ENCODE data around the gene RTRAF. TPM values are rescaled to one million over a fixed set of nuclear protein-coding genes. Genes with fewer than 3 reads are reported as not detected.

RTRAF gene
- polyA plus RNA-seq, 1 of the 3 experiments (the other 2 are of a cell fraction), result 43.6 TPM

GRCh38 chr14:51967521-51967920, 21.8 kb upstream of the RTRAF start (continued):
- no peak for TF ChIP-seq ZBTB33 (IDR thresholded peaks at IDR 0.05; ENCODE audit: borderline replicate concordance, low read depth)

GRCh38 chr14:51969852-51970540, 19.4 kb upstream of the RTRAF start:
- TF ChIP-seq POLR2AphosphoS5 (IDR thresholded peaks at IDR 0.05; ENCODE audit: low read depth, low read length) (no peak), SIN3A (IDR thresholded peaks at IDR 0.05; ENCODE audit: borderline replicate concordance, low read depth, low read length) (no peak)
- no peaks in the 10 kb centered on the region for H3F3A ChIP-seq (replicated peaks; ENCODE audit: insufficient read depth)
- no peak overlapping the region for H3K4me3 ChIP-seq (ENCODE audit: low read depth in 2 of 2, low read length in 1 of 2)
- no peak overlapping the region for H2AFZ ChIP-seq (ENCODE audit: low read depth)
- no peaks in the 10 kb centered on the region for H3K79me2 ChIP-seq (ENCODE audit: insufficient read depth)
- H3K4me2 ChIP-seq, result no peak overlapping the region
- no peaks in the 10 kb centered on the region for H4K20me1 ChIP-seq (ENCODE audit: insufficient read depth)
- H3K9me2 ChIP-seq, result no peaks in the 10 kb centered on the region
- H3K9ac ChIP-seq, result no peak overlapping the region
- H3K36me3 ChIP-seq (replicated peaks in 1 of 2; ENCODE audit: control insufficient read depth in 1 of 2, insufficient read depth in 2 of 2, low read length in 1 of 2), result no peaks in the 10 kb centered on the region
- no peaks in the 10 kb centered on the region for H3K27me3 ChIP-seq (ENCODE audit: insufficient read depth)
- CTCF ChIA-PET, result interaction anchor here (0.5 to 1.3 kb wide), 4 partner anchors 9 to 1092 kb away, joined by 3 to 7 read pairs (median 3); no protein-coding TSS in a partner anchor
- H3K9me3 ChIP-seq, result no peaks in the 10 kb centered on the region
- H3K4me1 ChIP-seq (ENCODE audit: control insufficient read depth in 1 of 2, insufficient read depth in 2 of 2, low read depth in 1 of 2, low read length in 1 of 2), result peaks cover 0 to 3% of the 10 kb centered on the region in 2 experiments; a peak in 1 of 4 replicates
- H3K27ac ChIP-seq (ENCODE audit: low read depth in 2 of 2, low read length in 1 of 2), result no peak overlapping the region
- POLR2A ChIA-PET, result no interaction called here
- DNase-seq, result no peak
- 60% methylated on average over 5 of the region's 6 CpGs for WGBS (ENCODE audit: low lambda C conversion rate)

- WGBS (ENCODE audit: low lambda C conversion rate), result 86% methylated on average over 7 of the region's 7 CpGs
- TF ChIP-seq IRF3 (IDR thresholded peaks at IDR 0.05; ENCODE audit: low read depth, low read length), result no peak
- TF ChIP-seq FOXM1 (IDR thresholded peaks at IDR 0.05; ENCODE audit: low read depth), result no peak
- TF ChIP-seq YY1 (IDR thresholded peaks at IDR 0.05; ENCODE audit: low read depth), result no peak
- TF ChIP-seq FOXJ3 (CRISPR knock-in tag; IDR thresholded peaks at IDR 0.05), result no peak
- TF ChIP-seq USF1 (IDR thresholded peaks at IDR 0.05; ENCODE audit: borderline replicate concordance, low read depth), result no peak
- no peak for TF ChIP-seq EP300 (IDR thresholded peaks at IDR 0.05; ENCODE audit: borderline replicate concordance in 1 of 2, low read depth in 1 of 2, low read length in 1 of 2)
- TF ChIP-seq ELF1 (IDR thresholded peaks at IDR 0.05), result no peak
- no peak for TF ChIP-seq ZBTB33 (IDR thresholded peaks at IDR 0.05; ENCODE audit: borderline replicate concordance, low read depth)
- no peak for TF ChIP-seq RFX5 (IDR thresholded peaks at IDR 0.05; ENCODE audit: low read length)
- no peak for TF ChIP-seq TAF1 (IDR thresholded peaks at IDR 0.05; ENCODE audit: borderline replicate concordance, low read depth, low read length)
- TF ChIP-seq NFIC (IDR thresholded peaks at IDR 0.05; ENCODE audit: borderline replicate concordance), result no peak
- TF ChIP-seq NRF1 (IDR thresholded peaks at IDR 0.05; ENCODE audit: low read depth, low read length), result no peak
- TF ChIP-seq MXI1 (IDR thresholded peaks at IDR 0.05; ENCODE audit: low read depth, low read length), result no peak
- no peak overlapping the region for H2AFZ ChIP-seq (ENCODE audit: low read depth)
These were observed 16.8 kb upstream of the RTRAF start for GRCh38 chr14:51972566-51972965.

More at GRCh38 chr14:51972566-51972965, 16.8 kb upstream of the RTRAF start:
- Histone ChIP-seq H3K4me1 (ENCODE audit: control insufficient read depth in 1 of 2, insufficient read depth in 2 of 2, low read depth in 1 of 2, low read length in 1 of 2) (peaks cover 0 to 3% of the 10 kb centered on the region in 2 experiments; a peak in 1 of 4 replicates), H3K36me3 (replicated peaks in 1 of 2; ENCODE audit: control insufficient read depth in 1 of 2, insufficient read depth in 2 of 2, low read length in 1 of 2) (no peaks in the 10 kb centered on the region), H4K20me1 (ENCODE audit: insufficient read depth) (no peaks in the 10 kb centered on the region), H3K79me2 (ENCODE audit: insufficient read depth) (no peaks in the 10 kb centered on the region), H3K27me3 (ENCODE audit: insufficient read depth) (no peaks in the 10 kb centered on the region), H3K9me3 (no peaks in the 10 kb centered on the region), H3K4me3 (ENCODE audit: low read depth in 2 of 2, low read length in 1 of 2) (no peak overlapping the region), H3K9ac (no peak overlapping the region), H3K9me2 (no peaks in the 10 kb centered on the region), H3F3A (replicated peaks; ENCODE audit: insufficient read depth) (no peaks in the 10 kb centered on the region), H3K27ac (ENCODE audit: low read depth in 2 of 2, low read length in 1 of 2) (no peak overlapping the region), H3K4me2 (no peak overlapping the region)
- DNase-seq, result no peak
- ChIA-PET CTCF (interaction anchor here (0.6 to 2.5 kb wide), 2 partner anchors 130 to 689 kb away, joined by 3 to 5 read pairs; no protein-coding TSS in a partner anchor), POLR2A (no interaction called here)

Measured in SK-N-SH (cell line).